Kidney epithelial cell (primary cell): ENCODE results near the gene PLPPR1. TPM values are rescaled to one million over a fixed set of nuclear protein-coding genes. Genes with fewer than 3 reads are reported as not detected.

Source experiments
- DNase-seq: peaks from one replicate; pipeline ENCODE4 v3.0.0-alpha.2; 2010; ENCODE audit warnings: low read depth
- H3K27me3 ChIP-seq: 2 replicates; pipeline ENCODE4 v1.6.0; 2011; ENCODE audit warnings: low read length; ENCODE audit not compliant: control insufficient read depth, insufficient read depth
- H3K36me3 ChIP-seq: 2 replicates; pipeline ENCODE4 v1.5.1; 2011; ENCODE audit warnings: low read length; ENCODE audit not compliant: control insufficient read depth, insufficient read depth
- H3K4me3 ChIP-seq: 2 replicates; pipeline ENCODE4 v1.5.1; 2011; ENCODE audit warnings: low read depth, mild to moderate bottlenecking, control low read depth, low read length
- CTCF ChIP-seq: IDR thresholded peaks from 2 replicates; pipeline ENCODE4 v1.5.1; 2011; ENCODE audit warnings: mild to moderate bottlenecking, moderate library complexity, low read length, control low read depth, inconsistent platforms; ENCODE audit not compliant: insufficient read depth, poor library complexity, severe bottlenecking
- total RNA-seq: library from RNA; depleted of rRNA; stranded (reverse); fragments of >200 nt; gene quantifications from 2 replicates; pipeline ENCODE4 v1.2.3, GENCODE V29; 2015

Gene PLPPR1
- total RNA-seq, 1 donor from 2014 or later: 0.08 TPM

GRCh38 chr9:101235105-101235866, 206.8 kb downstream of the PLPPR1 start:
- H3K27me3 ChIP-seq: no peaks in the 10 kb centered on the region
- TF ChIP-seq CTCF: peak; percentile 52
- no peaks in the 10 kb centered on the region for H3K36me3 ChIP-seq
- no peak for DNase-seq
- no peak overlapping the region for H3K4me3 ChIP-seq

- TF ChIP-seq CTCF: no peak
- H3K4me3 ChIP-seq: no peak overlapping the region
- DNase-seq: no peak
- H3K27me3 ChIP-seq: no peaks in the 10 kb centered on the region
- no peaks in the 10 kb centered on the region for H3K36me3 ChIP-seq
These were observed 214.1 kb downstream of the PLPPR1 start for GRCh38 chr9:101242651-101243050.

GRCh38 chr9:101246691-101247090, 218.2 kb downstream of the PLPPR1 start:
- Histone ChIP-seq H3K4me3 (no peak overlapping the region), H3K27me3 (no peaks in the 10 kb centered on the region), H3K36me3 (no peaks in the 10 kb centered on the region)
- DNase-seq: no peak
- no peak for TF ChIP-seq CTCF

GRCh38 chr9:101247297-101247696, 218.8 kb downstream of the PLPPR1 start:
- H3K4me3 ChIP-seq: no peak overlapping the region
- TF ChIP-seq CTCF: no peak
- H3K36me3 ChIP-seq: no peaks in the 10 kb centered on the region
- no peak for DNase-seq
- no peaks in the 10 kb centered on the region for H3K27me3 ChIP-seq

- TF ChIP-seq CTCF: no peak
- Histone ChIP-seq H3K36me3 (no peaks in the 10 kb centered on the region), H3K4me3 (no peak overlapping the region), H3K27me3 (no peaks in the 10 kb centered on the region)
- no peak for DNase-seq
These were observed 226.4 kb downstream of the PLPPR1 start for GRCh38 chr9:101254733-101255433.
